ENCODE results near the gene LIN28A.
A peak's percentile ranks its signal among the peaks of the same experiment; 100 is the strongest.

LIN28A gene

DNA sequence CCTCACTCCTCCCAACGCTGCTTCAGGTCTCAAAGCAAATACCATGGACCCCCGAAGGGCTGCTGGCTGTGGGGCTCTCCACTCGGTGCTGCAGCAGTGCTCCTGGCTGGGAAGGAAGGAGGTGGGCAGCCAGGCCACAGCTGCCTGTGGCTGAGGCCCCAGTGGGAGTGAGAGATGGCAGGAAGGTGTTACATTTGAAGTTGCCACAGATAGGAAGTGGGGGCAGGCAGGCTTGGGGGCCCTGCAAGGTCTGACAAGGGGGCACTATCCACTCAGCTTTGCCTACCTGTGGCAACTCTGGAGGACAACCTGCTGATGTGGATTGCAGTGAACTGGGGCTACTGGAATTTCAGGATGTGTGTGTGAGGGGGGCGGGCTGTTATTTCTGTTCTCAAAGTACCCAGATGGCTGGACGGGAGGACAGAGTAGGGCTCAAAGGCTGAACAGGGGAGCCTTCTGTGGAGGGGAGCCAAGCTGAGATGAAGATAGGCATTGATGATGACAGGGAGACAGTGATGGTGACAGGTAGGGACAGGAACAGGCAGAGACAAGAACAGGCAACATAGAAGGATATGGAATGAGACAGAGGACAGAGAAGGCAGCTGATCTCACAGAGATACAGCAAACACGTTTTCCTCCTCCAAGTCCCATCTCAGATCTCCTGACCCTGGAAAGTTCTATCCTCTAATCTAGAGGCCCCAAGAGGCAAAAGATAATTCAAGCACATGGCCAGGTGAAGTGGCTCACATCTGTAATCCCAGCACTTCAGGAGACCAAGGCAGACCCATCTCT lies 39.8 kb upstream of the LIN28A start:
- H3K9me3 ChIP-seq (ENCODE audit: control insufficient read depth, insufficient read depth, low read depth, low read length): no peaks in the 10 kb centered on the region
- ChIA-PET CTCF (interaction anchor here (0.6 to 1.0 kb wide), 3 partner anchors 9 to 46 kb away, joined by 3 to 4 read pairs (median 3); no protein-coding TSS in a partner anchor), POLR2A (no interaction called here)
- no peaks in the 10 kb centered on the region for H3K36me3 ChIP-seq (ENCODE audit: control insufficient read depth in 2 of 2, insufficient read depth in 1 of 2, low read length in 2 of 2)
- no peaks in the 10 kb centered on the region for H3K4me1 ChIP-seq (ENCODE audit: control insufficient read depth, insufficient read depth, low read length)
- no peak overlapping the region for H3K4me3 ChIP-seq (ENCODE audit: low read depth, low read length)
- TF ChIP-seq ZNF626 (tag by site-specific recombination; IDR thresholded peaks at IDR 0.05): no peak
- no peak for TF ChIP-seq ZNF585B (tag by site-specific recombination; IDR thresholded peaks at IDR 0.05)
- TF ChIP-seq ZNF549 (tag by site-specific recombination; IDR thresholded peaks at IDR 0.05): no peak
- no peak for TF ChIP-seq ZNF248 (tag by site-specific recombination; IDR thresholded peaks at IDR 0.05)
- TF ChIP-seq PRDM6 (tag by site-specific recombination; IDR thresholded peaks at IDR 0.05): no peak
- TF ChIP-seq ZNF514 (tag by site-specific recombination; IDR thresholded peaks at IDR 0.05): no peak
- no peak for TF ChIP-seq TCF7L2 (IDR thresholded peaks at IDR 0.05; ENCODE audit: borderline replicate concordance, low read depth, low read length)
- no peak for TF ChIP-seq ZBTB21 (tag by site-specific recombination; IDR thresholded peaks at IDR 0.05)
- no peak for TF ChIP-seq ZNF266 (tag by site-specific recombination; IDR thresholded peaks at IDR 0.05; ENCODE audit: low read depth)
- TF ChIP-seq ZBTB49 (tag by site-specific recombination; IDR thresholded peaks at IDR 0.05; ENCODE audit: low read depth): no peak
- TF ChIP-seq, protein P1, sequence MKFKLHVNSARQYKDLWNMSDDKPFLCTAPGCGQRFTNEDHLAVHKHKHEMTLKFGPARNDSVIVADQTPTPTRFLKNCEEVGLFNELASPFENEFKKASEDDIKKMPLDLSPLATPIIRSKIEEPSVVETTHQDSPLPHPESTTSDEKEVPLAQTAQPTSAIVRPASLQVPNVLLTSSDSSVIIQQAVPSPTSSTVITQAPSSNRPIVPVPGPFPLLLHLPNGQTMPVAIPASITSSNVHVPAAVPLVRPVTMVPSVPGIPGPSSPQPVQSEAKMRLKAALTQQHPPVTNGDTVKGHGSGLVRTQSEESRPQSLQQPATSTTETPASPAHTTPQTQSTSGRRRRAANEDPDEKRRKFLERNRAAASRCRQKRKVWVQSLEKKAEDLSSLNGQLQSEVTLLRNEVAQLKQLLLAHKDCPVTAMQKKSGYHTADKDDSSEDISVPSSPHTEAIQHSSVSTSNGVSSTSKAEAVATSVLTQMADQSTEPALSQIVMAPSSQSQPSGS (tag by site-specific recombination; IDR thresholded peaks at IDR 0.05; ENCODE audit: low read depth): no peak
- no peak for TF ChIP-seq SALL2 (tag by site-specific recombination; IDR thresholded peaks at IDR 0.05; ENCODE audit: borderline replicate concordance)
- no peak for TF ChIP-seq KLF9 (tag by site-specific recombination; IDR thresholded peaks at IDR 0.05; ENCODE audit: low read depth)
- TF ChIP-seq, protein P2, sequence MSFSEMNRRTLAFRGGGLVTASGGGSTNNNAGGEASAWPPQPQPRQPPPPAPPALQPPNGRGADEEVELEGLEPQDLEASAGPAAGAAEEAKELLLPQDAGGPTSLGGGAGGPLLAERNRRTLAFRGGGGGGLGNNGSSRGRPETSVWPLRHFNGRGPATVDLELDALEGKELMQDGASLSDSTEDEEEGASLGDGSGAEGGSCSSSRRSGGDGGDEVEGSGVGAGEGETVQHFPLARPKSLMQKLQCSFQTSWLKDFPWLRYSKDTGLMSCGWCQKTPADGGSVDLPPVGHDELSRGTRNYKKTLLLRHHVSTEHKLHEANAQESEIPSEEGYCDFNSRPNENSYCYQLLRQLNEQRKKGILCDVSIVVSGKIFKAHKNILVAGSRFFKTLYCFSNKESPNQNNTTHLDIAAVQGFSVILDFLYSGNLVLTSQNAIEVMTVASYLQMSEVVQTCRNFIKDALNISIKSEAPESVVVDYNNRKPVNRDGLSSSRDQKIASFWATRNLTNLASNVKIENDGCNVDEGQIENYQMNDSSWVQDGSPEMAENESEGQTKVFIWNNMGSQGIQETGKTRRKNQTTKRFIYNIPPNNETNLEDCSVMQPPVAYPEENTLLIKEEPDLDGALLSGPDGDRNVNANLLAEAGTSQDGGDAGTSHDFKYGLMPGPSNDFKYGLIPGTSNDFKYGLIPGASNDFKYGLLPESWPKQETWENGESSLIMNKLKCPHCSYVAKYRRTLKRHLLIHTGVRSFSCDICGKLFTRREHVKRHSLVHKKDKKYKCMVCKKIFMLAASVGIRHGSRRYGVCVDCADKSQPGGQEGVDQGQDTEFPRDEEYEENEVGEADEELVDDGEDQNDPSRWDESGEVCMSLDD (tag by site-specific recombination; IDR thresholded peaks at IDR 0.05): no peak
- no peak overlapping the region for H3K27ac ChIP-seq (ENCODE audit: extremely low read depth, low read depth, low read length)

- TF ChIP-seq ZNF26 (tag by site-specific recombination; IDR thresholded peaks at IDR 0.05): peak; percentile 83
- no peak for TF ChIP-seq ZNF18 (tag by site-specific recombination; IDR thresholded peaks at IDR 0.05)
- Histone ChIP-seq H3K27ac (ENCODE audit: extremely low read depth, low read depth, low read length) (no peak overlapping the region), H3K4me3 (ENCODE audit: low read depth, low read length) (no peak overlapping the region), H3K9me3 (ENCODE audit: control insufficient read depth, insufficient read depth, low read depth, low read length) (no peaks in the 10 kb centered on the region), H3K36me3 (ENCODE audit: control insufficient read depth in 2 of 2, insufficient read depth in 1 of 2, low read length in 2 of 2) (no peaks in the 10 kb centered on the region), H3K4me1 (ENCODE audit: control insufficient read depth, insufficient read depth, low read length) (no peaks in the 10 kb centered on the region)
- ChIA-PET POLR2A (no interaction called here), CTCF (interaction anchor here (0.7 to 1.0 kb wide), 2 partner anchors 45 to 257 kb away, joined by 3 read pairs; no protein-coding TSS in a partner anchor)
These were observed 38.6 kb upstream of the LIN28A start for GRCh38 chr1:26372039-26372438.

Measured in HEK293 (cell line).